B cell (primary cell): ENCODE results near the gene CLEC11A.

Source experiments
- EZH2 ChIP-seq: IDR thresholded peaks from 2 replicates; pipeline ENCODE4 v1.6.1; 2012; ENCODE audit warnings: borderline replicate concordance, low read depth, mild to moderate bottlenecking, moderate library complexity, low read length; ENCODE audit not compliant: insufficient read depth, poor library complexity, severe bottlenecking
- TF ChIP-seq, protein P1 (sequence below): fragments of 200-600 bp; IDR thresholded peaks from one replicate; pipeline ENCODE4 v1.8.0; 2022; ENCODE audit warnings: antibody characterized with exemption, mild to moderate bottlenecking

DNA sequence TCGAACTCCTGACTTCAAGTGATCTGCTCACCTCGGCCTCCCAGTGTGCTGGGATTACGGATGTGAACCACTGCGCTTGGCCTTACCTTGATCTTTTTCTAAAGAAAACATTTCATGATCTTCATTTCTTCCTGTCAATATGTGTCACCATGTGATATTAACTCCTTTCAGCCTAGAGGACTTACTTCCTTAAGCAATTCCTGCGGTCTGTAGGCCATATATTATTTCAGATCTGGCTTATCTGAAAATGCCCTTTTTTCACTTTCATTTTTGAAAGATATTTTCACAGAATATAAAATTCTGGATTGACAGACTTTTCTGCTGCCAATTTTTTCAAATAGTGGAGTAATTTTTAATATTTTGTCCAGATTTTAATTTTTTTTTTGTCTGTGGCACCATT lies 45.1 kb downstream of the CLEC11A start:
- TF ChIP-seq, protein P1, sequence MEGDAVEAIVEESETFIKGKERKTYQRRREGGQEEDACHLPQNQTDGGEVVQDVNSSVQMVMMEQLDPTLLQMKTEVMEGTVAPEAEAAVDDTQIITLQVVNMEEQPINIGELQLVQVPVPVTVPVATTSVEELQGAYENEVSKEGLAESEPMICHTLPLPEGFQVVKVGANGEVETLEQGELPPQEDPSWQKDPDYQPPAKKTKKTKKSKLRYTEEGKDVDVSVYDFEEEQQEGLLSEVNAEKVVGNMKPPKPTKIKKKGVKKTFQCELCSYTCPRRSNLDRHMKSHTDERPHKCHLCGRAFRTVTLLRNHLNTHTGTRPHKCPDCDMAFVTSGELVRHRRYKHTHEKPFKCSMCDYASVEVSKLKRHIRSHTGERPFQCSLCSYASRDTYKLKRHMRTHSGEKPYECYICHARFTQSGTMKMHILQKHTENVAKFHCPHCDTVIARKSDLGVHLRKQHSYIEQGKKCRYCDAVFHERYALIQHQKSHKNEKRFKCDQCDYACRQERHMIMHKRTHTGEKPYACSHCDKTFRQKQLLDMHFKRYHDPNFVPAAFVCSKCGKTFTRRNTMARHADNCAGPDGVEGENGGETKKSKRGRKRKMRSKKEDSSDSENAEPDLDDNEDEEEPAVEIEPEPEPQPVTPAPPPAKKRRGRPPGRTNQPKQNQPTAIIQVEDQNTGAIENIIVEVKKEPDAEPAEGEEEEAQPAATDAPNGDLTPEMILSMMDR = no peak
- TF ChIP-seq EZH2 = no peak
